ENCODE data around the gene NUMBL. TPM values are rescaled to one million over a fixed set of nuclear protein-coding genes. Genes with fewer than 3 reads are reported as not detected.
A peak's percentile ranks its signal among the peaks of the same experiment; 100 is the strongest.

NUMBL gene
- total RNA-seq, 2 experiments from 2014 or later: 6.4 to 7.2 TPM

DNA sequence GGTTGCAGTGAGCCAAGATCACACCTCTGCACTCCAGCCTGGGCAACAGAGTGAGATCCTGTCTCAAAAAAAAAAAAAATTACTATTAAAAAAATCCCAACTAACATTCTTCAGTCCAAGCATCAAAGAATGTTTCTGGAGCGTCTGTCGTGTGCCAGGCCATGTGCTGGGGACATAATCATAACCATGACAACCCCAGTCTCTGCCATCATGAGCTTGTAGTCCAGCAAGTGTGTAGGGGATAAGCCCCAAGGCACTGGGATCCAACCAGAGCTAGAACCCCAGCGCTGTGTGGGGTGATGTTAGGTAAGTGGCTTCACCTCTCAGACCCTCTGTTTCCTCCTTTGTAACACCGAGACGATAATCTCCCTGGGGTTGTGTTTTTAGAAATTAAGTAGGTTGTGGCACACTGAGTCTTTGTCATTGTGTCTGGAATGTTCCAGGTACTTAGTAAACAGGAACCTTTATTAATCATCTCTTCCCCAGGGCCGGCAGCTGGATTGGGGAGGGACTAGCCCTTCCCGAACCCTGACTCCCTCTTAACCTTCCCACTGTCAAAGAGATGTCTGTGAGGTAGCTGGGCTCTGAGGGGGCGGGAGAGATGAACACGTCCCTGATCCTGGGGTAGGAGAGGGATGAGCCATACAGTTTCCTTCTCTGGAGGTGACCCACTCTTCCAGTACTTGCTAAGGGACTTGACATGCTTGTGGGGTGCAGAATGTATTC is 31.6 kb upstream of the NUMBL start:
- CTCF ChIA-PET: interaction anchor here (0.8 to 0.9 kb wide), 2 partner anchors 21 to 31 kb away, joined by 3 read pairs; partner anchors contain the start of gene NUMBL
- no peaks in the 10 kb centered on the region for H3K9me3 Mint-ChIP-seq (ENCODE audit: low read depth)
- DNase-seq: no peak
- H3K36me3 Mint-ChIP-seq: peaks cover 14% of the 10 kb centered on the region
- H3K4me1 Mint-ChIP-seq: peaks cover 49% of the 10 kb centered on the region
- no peak for ATAC-seq
- H3K27ac Mint-ChIP-seq: no peak overlapping the region
- H3K27me3 Mint-ChIP-seq: no peaks in the 10 kb centered on the region
- H3K4me3 Mint-ChIP-seq: no peak overlapping the region

DNA sequence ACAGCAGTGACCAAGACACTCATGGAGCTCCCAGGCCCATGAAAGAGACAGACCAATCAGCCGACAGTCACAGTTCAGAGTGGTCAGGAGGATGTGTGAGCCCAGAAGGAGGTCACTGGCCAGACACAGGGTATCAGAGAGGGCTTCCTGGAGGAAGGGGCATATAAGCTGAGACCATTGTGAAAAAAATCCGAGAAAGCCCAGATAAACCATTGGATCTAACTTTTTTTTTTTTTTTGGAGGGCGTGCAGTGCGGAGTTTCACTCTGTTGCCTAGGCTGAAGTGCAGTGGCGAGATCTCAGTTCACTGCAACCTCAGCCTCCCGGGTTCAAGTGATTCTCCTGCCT is 30.7 kb upstream of the NUMBL start:
- no peaks in the 10 kb centered on the region for H3K9me3 Mint-ChIP-seq (ENCODE audit: low read depth)
- H3K27me3 Mint-ChIP-seq: no peaks in the 10 kb centered on the region
- H3K27ac Mint-ChIP-seq: no peak overlapping the region
- no peak for ATAC-seq
- H3K4me1 Mint-ChIP-seq: peaks cover 52% of the 10 kb centered on the region
- H3K4me3 Mint-ChIP-seq: no peak overlapping the region
- CTCF ChIA-PET: interaction anchor here (1.5 kb wide), 1 partner anchor 23 kb away, joined by 4 read pairs; no protein-coding TSS in a partner anchor
- peaks cover 14% of the 10 kb centered on the region for H3K36me3 Mint-ChIP-seq
- no peak for DNase-seq

DNA sequence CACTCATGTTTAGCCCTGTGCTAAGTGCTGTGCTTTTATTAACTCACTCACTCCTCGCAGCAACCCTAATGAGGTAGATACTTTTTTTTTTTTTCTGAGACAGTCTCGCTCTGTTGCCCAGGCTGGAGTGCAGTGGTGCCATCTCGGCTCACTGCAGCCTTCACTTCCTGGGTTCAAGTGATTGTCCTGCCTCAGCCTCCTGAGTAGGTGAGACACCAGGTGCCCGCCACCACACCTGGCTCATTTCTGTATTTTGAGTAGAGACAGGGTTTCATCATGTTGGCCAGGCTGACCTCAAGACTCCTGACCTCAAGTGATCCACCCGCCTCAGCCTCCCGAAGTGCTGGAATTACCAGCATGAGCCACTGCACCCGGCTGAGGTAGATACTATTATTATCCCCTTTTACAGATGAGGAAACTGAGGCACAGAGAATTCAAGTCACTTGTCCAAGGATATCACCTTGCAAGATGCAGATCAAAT is 29.0 kb upstream of the NUMBL start:
- ATAC-seq (no peak), DNase-seq (no peak)
- Mint-ChIP-seq H3K4me1 (peaks cover 61% of the 10 kb centered on the region), H3K36me3 (peaks cover 10% of the 10 kb centered on the region), H3K9me3 (ENCODE audit: low read depth) (no peaks in the 10 kb centered on the region), H3K4me3 (peak overlapping the region; percentile 73), H3K27ac (no peak overlapping the region), H3K27me3 (no peaks in the 10 kb centered on the region)
- CTCF ChIA-PET: no interaction called here

DNA sequence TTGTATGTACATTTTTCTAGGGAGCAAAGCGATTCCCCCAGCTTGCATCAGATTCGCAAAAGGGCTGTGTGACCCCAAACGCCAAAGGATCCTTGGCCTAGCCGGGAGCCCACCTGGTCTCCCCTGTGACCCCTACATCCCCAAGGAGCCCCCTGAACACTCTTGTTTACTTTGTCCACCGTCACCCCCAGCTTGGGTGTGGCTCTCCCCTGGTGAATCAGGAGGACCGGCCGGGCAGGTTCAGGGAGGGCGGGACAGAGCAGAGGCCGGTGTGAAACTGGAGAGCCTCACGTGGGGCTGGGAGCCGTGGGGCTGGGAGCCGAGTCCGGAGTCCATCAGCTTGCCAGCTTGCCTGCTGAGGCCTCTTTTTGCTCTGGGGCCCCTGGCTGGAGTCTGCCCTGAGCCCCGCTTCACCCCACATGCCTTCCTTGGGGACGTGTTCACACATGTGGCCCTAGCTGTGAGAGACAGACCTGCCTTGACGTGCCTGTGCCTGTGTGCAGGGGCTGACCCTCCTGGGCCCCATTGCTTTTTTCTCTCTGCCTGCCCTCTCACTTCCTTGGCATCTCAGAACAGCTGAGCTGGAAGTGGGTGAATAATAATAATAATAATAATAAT is 28.4 kb upstream of the NUMBL start:
- H3K27me3 Mint-ChIP-seq: no peaks in the 10 kb centered on the region
- H3K36me3 Mint-ChIP-seq: peaks cover 9% of the 10 kb centered on the region
- no peaks in the 10 kb centered on the region for H3K9me3 Mint-ChIP-seq (ENCODE audit: low read depth)
- peak overlapping the region; percentile 78 for H3K27ac Mint-ChIP-seq
- peaks cover 63% of the 10 kb centered on the region for H3K4me1 Mint-ChIP-seq
- CTCF ChIA-PET: no interaction called here
- no peak for DNase-seq
- peak overlapping the region; percentile 73 for H3K4me3 Mint-ChIP-seq
- no peak for ATAC-seq

- peak overlapping the region; percentile 73 for H3K4me3 Mint-ChIP-seq
- ATAC-seq: no peak
These were observed 27.7 kb upstream of the NUMBL start for GRCh38 chr19:40717880-40718773.

DNA sequence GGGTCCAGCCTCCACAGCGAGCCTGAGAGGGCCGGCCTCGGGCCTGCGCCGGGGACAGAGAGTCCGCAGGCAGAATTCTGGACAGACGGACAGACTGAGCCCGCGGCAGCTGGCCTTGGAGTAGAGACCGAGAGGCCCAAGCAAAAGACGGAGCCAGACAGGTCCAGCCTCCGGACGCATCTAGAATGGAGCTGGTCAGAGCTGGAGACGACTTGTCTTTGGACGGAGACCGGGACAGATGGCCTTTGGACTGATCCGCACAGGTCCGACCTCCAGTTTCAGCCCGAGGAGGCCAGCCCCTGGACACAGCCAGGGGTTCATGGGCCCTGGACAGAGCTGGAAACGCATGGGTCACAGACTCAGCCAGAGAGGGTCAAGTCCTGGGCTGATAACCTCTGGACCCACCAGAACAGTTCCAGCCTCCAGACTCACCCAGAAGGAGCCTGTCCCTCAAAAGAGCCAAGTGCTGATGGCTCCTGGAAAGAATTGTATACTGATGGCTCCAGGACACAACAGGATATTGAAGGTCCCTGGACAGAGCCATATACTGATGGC is 27.0 kb upstream of the NUMBL start:
- no peak for ATAC-seq
- H3K36me3 Mint-ChIP-seq: peaks cover 6% of the 10 kb centered on the region
- no peaks in the 10 kb centered on the region for H3K9me3 Mint-ChIP-seq (ENCODE audit: low read depth)
- CTCF ChIA-PET: interaction anchor here (1.5 to 2.1 kb wide), 7 partner anchors 15 to 102 kb away, joined by 3 to 14 read pairs (median 5); partner anchors contain the start of genes ACTMAP, EGLN2, NUMBL and SNRPA
- peak overlapping the region; percentile 73 for H3K4me3 Mint-ChIP-seq
- no peaks in the 10 kb centered on the region for H3K27me3 Mint-ChIP-seq
- H3K27ac Mint-ChIP-seq: peak overlapping the region; percentile 80
- H3K4me1 Mint-ChIP-seq: peaks cover 65% of the 10 kb centered on the region
- DNase-seq: no peak

More at GRCh38 chr19:40717880-40718773, 27.7 kb upstream of the NUMBL start:
- CTCF ChIA-PET: interaction anchor here (1.5 to 2.1 kb wide), 5 partner anchors 14 to 101 kb away, joined by 3 to 14 read pairs (median 8); partner anchors contain the start of genes ACTMAP, EGLN2, NUMBL and SNRPA
- no peaks in the 10 kb centered on the region for H3K9me3 Mint-ChIP-seq (ENCODE audit: low read depth)
- no peak for DNase-seq
- H3K36me3 Mint-ChIP-seq: peaks cover 6% of the 10 kb centered on the region
- peak overlapping the region; percentile 80 for H3K27ac Mint-ChIP-seq
- H3K27me3 Mint-ChIP-seq: no peaks in the 10 kb centered on the region
- peaks cover 64% of the 10 kb centered on the region for H3K4me1 Mint-ChIP-seq

DNA sequence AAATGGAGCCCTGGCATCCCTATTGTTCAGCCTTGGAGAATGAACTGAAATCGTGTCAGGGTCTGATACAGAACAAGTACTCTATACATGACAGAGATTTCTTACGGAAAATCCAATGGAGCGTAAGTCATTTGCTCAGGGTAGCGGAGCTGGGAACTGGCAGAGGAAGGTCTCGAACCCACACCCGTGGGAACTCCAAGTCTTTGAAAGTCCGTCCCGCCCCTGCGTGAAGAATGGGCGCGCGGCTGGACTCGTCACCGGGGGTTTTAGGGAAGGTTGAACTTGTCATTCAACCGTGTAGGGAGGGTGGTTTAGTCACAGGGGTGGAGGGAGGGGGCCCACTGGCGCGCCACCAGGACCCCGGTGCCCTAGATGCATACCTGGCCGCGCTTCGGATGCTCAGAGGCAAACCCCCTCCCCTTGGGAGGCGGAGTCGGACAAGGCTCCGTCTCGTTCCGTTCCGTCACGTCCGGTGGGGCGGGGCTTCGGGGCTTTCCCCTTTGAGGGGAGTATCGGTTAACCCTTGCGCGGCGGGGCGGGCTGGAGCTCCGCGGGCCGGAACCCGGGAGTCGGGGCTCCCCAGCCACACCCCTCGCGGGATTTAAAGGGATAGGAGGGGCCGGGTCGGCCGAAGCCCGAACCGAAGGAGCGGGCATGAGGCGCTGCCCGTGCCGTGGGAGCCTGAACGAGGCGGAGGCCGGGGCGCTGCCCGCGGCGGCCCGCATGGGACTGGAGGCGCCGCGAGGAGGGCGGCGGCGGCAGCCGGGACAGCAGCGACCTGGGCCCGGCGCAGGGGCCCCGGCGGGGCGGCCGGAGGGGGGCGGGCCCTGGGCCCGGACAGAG is 26.3 kb upstream of the NUMBL start, which contains the start of the genes COQ8B and ITPKC:
Gene COQ8B, minus strand, starts transcription at position 405 of the 843 bp plus-strand sequence. CDS start 2,254 bp downstream, outside the sequence.
Gene ITPKC, plus strand, starts transcription at position 631 of the 843 bp plus-strand sequence. Its CDS starts 24 bp downstream, at position 655.
- Mint-ChIP-seq H3K4me3 (peak within 1 kb of the TSS; percentile 94), H3K4me1 (peaks cover 64% of the 10 kb centered on the region), H3K9me3 (ENCODE audit: low read depth) (no peaks in the 10 kb centered on the region), H3K27ac (peak within 1 kb of the TSS; percentile 96), H3K36me3 (peaks cover 6% of the 10 kb centered on the region), H3K27me3 (no peaks in the 10 kb centered on the region)
- CTCF ChIA-PET: interaction anchor here (0.6 to 2.1 kb wide), 11 partner anchors 15 to 103 kb away, joined by 3 to 14 read pairs (median 5); partner anchors contain the start of genes ACTMAP, EGLN2, NUMBL and RAB4B
- peak; percentile 100 for DNase-seq
- ATAC-seq: peak; percentile 70

DNA sequence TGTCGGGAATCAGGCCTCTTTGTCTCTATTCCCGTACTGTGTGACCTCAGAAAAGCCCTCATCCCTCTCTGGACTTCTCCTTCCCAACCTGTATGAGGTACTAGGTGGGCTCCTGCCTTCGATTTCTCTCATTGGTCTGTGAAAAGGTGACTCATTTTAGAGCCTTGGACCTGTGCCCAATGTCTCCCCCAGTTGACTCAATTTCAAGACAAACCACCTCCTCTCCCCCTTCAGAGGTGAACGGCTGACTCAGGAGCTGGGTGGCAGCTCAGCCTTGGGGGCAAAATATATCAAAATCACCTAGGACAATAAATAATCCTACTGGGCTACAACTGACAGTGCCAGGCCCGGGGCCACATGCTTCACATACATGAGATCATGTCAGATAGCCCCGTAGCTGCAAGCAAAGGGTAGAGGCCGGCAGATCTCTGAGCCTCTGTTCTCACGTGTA is 25.6 kb upstream of the NUMBL start:
- CTCF ChIA-PET: interaction anchor here (1.2 to 2.1 kb wide), 9 partner anchors 25 to 103 kb away, joined by 3 to 14 read pairs (median 5); partner anchors contain the start of genes ACTMAP, EGLN2, NUMBL and RAB4B
- Mint-ChIP-seq H3K27ac (peak overlapping the region; percentile 96), H3K36me3 (peaks cover 10% of the 10 kb centered on the region), H3K4me3 (peak overlapping the region; percentile 94), H3K27me3 (no peaks in the 10 kb centered on the region), H3K9me3 (ENCODE audit: low read depth) (no peaks in the 10 kb centered on the region), H3K4me1 (peaks cover 66% of the 10 kb centered on the region)
- ATAC-seq (peak; percentile 4), DNase-seq (peak; percentile 73)

- Mint-ChIP-seq H3K4me3 (peak overlapping the region; percentile 94), H3K27ac (peak overlapping the region; percentile 96), H3K4me1 (peaks cover 54% of the 10 kb centered on the region), H3K27me3 (no peaks in the 10 kb centered on the region), H3K9me3 (ENCODE audit: low read depth) (no peaks in the 10 kb centered on the region), H3K36me3 (peaks cover 10% of the 10 kb centered on the region)
- ATAC-seq: peak; percentile 77
- peak; percentile 96 for DNase-seq
- CTCF ChIA-PET: no interaction called here
These were observed 24.2 kb upstream of the NUMBL start for GRCh38 chr19:40714441-40715299.

DNA sequence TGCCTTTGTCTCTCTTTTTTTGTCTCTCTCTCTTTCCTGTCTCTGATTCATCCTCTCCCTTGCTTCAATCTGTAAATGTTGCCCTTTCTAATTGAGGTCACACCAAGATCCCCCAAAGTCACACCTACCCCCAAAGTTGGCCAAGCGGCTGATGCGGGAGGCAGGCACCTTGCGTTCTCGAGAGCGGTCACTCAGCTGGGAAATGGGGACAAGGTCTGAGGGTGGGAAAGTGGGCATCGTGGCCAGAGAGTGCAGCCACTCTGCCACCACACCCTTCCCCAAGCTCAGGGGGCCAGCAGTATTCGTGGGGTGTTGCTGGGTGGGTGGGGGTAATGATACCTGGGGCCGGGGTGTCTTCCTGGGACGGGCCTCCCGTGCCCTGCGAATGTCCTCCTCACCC is 23.5 kb upstream of the NUMBL start:
- H3K9me3 Mint-ChIP-seq (ENCODE audit: low read depth): no peaks in the 10 kb centered on the region
- peak overlapping the region; percentile 66 for H3K27ac Mint-ChIP-seq
- H3K4me3 Mint-ChIP-seq: peak overlapping the region; percentile 94
- H3K36me3 Mint-ChIP-seq: peaks cover 13% of the 10 kb centered on the region
- ATAC-seq (no peak), DNase-seq (no peak)
- no peaks in the 10 kb centered on the region for H3K27me3 Mint-ChIP-seq
- peaks cover 48% of the 10 kb centered on the region for H3K4me1 Mint-ChIP-seq
- CTCF ChIA-PET: no interaction called here

DNA sequence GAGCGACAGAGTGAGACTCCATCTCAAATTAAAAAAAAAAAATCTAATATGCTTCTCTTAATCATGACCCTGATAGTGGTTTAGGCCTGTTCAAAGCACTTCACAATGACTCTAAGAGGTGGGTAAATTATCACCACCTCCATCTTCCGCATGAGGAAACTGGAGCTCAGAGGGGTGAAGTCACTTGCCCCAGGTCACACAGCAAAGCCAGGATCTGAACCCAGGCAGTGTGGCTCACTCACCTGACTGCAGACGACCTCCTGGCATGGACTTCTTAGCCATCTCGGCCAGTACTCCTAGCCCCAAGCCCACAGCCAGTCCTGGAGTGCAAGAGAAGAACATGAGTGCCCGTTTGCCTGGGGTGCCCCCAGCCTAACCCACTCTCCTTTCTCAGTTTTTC is 19.4 kb upstream of the NUMBL start:
- CTCF ChIA-PET: no interaction called here
- Mint-ChIP-seq H3K9me3 (ENCODE audit: low read depth) (no peaks in the 10 kb centered on the region), H3K27me3 (no peaks in the 10 kb centered on the region), H3K4me3 (no peak overlapping the region), H3K36me3 (peaks cover 21% of the 10 kb centered on the region), H3K27ac (no peak overlapping the region), H3K4me1 (peaks cover 19% of the 10 kb centered on the region)
- ATAC-seq: no peak
- no peak for DNase-seq
